ENCODE data around the gene BANF1.

The BANF1 gene

DNA sequence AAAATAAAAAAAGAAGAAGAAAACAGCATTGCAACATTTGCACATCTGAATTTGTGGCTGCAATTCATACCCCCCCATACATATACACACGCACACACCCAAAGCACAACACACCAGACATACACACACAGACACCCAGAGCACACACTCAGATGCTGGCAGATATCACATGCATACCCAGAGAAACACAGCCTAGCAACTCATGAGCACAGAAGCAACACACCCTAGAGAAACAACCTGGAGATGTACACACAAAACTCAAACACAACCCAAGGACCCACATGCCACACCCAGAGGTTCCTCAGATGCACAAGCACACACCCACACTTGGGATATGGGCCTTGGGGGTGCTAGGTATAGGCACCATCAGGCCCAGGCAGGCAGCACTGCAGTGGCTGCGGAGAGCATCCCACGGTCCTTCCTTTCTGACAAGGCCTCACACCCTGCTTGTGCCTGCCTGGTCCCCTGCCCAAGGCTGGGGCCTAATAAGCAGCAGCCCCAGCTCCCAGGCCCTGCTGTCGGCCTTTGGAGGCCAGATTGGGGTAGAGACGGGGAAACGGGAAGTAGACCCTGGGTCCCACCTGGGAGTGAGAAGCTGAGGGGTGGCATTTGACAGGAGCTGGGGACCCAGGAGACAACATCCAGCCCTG is 12.6 kb downstream of the BANF1 start:
- TF ChIP-seq POLR2A (IDR thresholded peaks at IDR 0.05; ENCODE audit: extremely low read depth, insufficient read length) (no peak), MYC (IDR thresholded peaks at IDR 0.05; ENCODE audit: low read depth, low read length) (no peak)
- TF ChIP-seq, protein P1, sequence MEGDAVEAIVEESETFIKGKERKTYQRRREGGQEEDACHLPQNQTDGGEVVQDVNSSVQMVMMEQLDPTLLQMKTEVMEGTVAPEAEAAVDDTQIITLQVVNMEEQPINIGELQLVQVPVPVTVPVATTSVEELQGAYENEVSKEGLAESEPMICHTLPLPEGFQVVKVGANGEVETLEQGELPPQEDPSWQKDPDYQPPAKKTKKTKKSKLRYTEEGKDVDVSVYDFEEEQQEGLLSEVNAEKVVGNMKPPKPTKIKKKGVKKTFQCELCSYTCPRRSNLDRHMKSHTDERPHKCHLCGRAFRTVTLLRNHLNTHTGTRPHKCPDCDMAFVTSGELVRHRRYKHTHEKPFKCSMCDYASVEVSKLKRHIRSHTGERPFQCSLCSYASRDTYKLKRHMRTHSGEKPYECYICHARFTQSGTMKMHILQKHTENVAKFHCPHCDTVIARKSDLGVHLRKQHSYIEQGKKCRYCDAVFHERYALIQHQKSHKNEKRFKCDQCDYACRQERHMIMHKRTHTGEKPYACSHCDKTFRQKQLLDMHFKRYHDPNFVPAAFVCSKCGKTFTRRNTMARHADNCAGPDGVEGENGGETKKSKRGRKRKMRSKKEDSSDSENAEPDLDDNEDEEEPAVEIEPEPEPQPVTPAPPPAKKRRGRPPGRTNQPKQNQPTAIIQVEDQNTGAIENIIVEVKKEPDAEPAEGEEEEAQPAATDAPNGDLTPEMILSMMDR (IDR thresholded peaks at IDR 0.05; ENCODE audit: low read depth, low read length) = no peak
- TF ChIP-seq, protein P2, sequence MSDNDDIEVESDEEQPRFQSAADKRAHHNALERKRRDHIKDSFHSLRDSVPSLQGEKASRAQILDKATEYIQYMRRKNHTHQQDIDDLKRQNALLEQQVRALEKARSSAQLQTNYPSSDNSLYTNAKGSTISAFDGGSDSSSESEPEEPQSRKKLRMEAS (IDR thresholded peaks at IDR 0.05; ENCODE audit: low read depth, low read length) = no peak
- no peak for DNase-seq (ENCODE audit: low read depth)
- no peak overlapping the region for H3K4me3 ChIP-seq (ENCODE audit: low read depth, low read length)

DNA sequence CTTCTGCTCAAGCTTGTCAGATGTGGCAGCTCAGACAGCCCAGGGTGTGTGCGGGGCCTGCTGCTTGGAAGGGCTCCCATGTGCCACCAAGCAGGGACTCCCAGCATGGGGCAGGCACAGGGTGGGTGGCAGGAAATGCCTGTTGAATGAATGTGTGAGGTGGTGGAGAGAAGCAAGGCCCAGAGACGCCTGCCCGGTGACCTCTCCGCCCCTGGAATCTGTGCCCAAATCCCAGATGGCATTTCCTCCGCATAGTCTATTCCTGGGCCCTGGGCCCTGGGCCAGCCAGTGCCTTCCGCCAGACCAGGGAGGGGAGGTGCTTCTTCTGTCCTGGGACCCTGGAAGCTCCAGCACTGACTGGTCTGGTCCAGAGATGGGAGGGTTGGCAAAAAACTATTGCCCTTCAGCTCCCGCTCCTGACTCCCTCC is 13.2 kb downstream of the BANF1 start:
- TF ChIP-seq, protein P1 (IDR thresholded peaks at IDR 0.05; ENCODE audit: low read depth, low read length) = no peak
- TF ChIP-seq MYC (IDR thresholded peaks at IDR 0.05; ENCODE audit: low read depth, low read length) (no peak), POLR2A (IDR thresholded peaks at IDR 0.05; ENCODE audit: extremely low read depth, insufficient read length) (no peak)
- TF ChIP-seq, protein P2 (IDR thresholded peaks at IDR 0.05; ENCODE audit: low read depth, low read length) = no peak
- H3K4me3 ChIP-seq (ENCODE audit: low read depth, low read length) = no peak overlapping the region
- DNase-seq (ENCODE audit: low read depth) = no peak

DNA sequence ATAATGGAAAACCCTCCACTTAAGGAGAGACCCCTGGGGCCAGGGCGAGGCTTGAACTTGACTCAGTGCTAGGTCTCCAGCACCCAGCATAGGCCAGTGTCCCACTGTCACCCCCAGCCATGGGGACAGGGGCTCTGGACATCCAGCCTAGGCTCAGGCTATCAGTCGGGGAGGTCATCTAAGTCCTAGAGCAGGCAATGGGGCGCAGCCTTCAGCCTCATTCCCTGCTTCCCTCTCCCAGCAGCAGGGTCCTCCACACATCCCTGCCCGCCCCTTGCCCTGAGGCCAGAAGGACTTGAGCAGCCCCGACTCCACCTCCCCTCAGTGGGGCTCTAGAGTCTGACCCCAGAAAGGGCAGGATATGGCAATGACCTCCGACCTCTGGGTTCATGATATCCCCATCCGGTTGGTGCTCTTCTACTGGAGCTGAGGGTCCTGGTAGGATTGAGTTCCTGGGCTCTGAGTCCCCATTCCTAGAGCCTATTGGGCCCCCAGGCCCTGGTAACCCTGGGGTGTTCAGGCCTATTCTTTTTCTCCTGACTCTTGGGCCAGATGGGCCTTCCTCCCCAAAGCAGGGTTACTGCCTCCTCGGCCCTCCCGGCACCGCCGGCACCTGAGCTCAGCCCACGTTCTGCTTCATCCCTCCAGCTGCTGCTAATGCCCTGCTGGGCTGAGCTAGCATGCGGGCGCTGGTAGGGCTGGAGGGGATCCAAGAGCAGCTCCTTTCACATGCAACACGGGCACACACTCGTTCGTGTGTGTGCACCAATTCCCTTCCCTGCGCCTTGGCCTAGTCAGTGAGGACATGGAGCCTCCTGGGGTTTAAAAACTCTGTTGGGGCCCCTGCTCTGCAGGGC is 13.9 kb downstream of the BANF1 start:
- TF ChIP-seq, protein P1 (IDR thresholded peaks at IDR 0.05; ENCODE audit: low read depth, low read length) = no peak
- no peak for TF ChIP-seq MYC (IDR thresholded peaks at IDR 0.05; ENCODE audit: low read depth, low read length)
- TF ChIP-seq, protein P2 (IDR thresholded peaks at IDR 0.05; ENCODE audit: low read depth, low read length) = no peak
- no peak for TF ChIP-seq POLR2A (IDR thresholded peaks at IDR 0.05; ENCODE audit: extremely low read depth, insufficient read length)

DNA sequence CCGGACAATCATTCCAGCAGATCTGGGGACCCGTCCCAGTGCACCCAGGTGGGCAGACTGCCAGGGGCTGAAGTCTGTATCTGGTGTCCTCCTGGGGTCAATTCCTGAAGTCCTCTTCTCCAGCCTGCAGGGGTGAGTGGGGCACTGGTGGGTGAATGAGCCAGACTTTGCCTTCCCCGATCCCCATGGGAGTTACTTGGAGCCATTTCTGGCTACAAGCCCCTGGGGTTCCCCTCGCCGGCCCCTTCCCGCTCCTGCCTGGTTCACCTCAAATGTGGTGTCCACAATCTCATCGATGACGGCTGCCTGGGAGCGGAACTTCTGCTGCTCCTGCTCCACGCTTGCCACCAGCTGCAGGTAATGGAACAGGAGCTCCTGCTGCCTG is 14.5 kb downstream of the BANF1 start:
- DNase-seq (ENCODE audit: low read depth) = no peak
- TF ChIP-seq, protein P1 (IDR thresholded peaks at IDR 0.05; ENCODE audit: low read depth, low read length) = no peak
- TF ChIP-seq POLR2A (IDR thresholded peaks at IDR 0.05; ENCODE audit: extremely low read depth, insufficient read length) (no peak), MYC (IDR thresholded peaks at IDR 0.05; ENCODE audit: low read depth, low read length) (no peak)
- TF ChIP-seq, protein P2 (IDR thresholded peaks at IDR 0.05; ENCODE audit: low read depth, low read length) = no peak
- H3K4me3 ChIP-seq (ENCODE audit: low read depth, low read length) = no peak overlapping the region

More for the DNA sequence above, 13.9 kb downstream of the BANF1 start:
- H3K4me3 ChIP-seq (ENCODE audit: low read depth, low read length) = no peak overlapping the region
- DNase-seq (ENCODE audit: low read depth) = no peak

DNA sequence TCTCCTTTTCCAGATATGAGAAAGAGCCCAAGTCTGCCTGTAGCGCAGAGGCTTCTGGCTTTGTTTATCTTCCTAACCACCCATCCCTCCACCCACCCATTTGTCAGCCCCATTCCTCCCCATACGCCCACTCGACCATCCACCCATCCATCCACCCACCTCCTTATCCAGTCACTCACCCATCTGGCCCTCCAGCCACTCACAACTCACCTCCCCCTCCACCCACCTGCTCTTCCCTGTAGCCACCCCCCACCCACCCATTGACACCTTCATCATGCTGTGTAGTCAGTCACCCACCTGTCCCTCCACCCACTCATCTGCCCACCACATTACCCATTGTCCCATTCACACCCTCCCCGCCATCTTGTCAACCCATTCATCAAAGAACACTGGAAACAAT is 15.0 kb downstream of the BANF1 start:
- no peak overlapping the region for H3K4me3 ChIP-seq (ENCODE audit: low read depth, low read length)
- no peak for DNase-seq (ENCODE audit: low read depth)
- no peak for TF ChIP-seq MYC (IDR thresholded peaks at IDR 0.05; ENCODE audit: low read depth, low read length)
- TF ChIP-seq, protein P1 (IDR thresholded peaks at IDR 0.05; ENCODE audit: low read depth, low read length) = no peak
- TF ChIP-seq, protein P2 (IDR thresholded peaks at IDR 0.05; ENCODE audit: low read depth, low read length) = no peak
- no peak for TF ChIP-seq POLR2A (IDR thresholded peaks at IDR 0.05; ENCODE audit: extremely low read depth, insufficient read length)

Measured in NB4 (cell line).